T-helper 1 cell treated with Interleukin-12 subunit alpha and Interleukin-12 subunit beta and Interleukin-4 antibody, amounts not matched to agents 30 μg/mL and 1 μg/mL, for 36 hours (primary cell): ENCODE results near the gene HOXA5.
A peak's percentile ranks its signal among the peaks of the same experiment; 100 is the strongest.

Experiments used
- H3K27ac Mint-ChIP-seq: one replicate; pipeline ENCODE4 v1.8.0; 2021; ENCODE audit warnings: mild to moderate bottlenecking, mixed read lengths
- H3K27me3 Mint-ChIP-seq: one replicate; pipeline ENCODE4 v1.8.0; 2021; ENCODE audit warnings: low read depth, mixed read lengths
- H3K36me3 Mint-ChIP-seq: one replicate; pipeline ENCODE4 v1.8.0; 2021; ENCODE audit warnings: low read depth, mixed read lengths
- H3K4me1 Mint-ChIP-seq: one replicate; pipeline ENCODE4 v1.8.0; 2021; ENCODE audit warnings: low read depth, mixed read lengths
- H3K4me3 Mint-ChIP-seq: one replicate; pipeline ENCODE4 v1.8.0; 2021; ENCODE audit warnings: mild to moderate bottlenecking, moderate library complexity, mixed read lengths
- H3K9me3 Mint-ChIP-seq: one replicate; pipeline ENCODE4 v1.8.0; 2021; ENCODE audit warnings: mixed read lengths

The HOXA5 gene

DNA sequence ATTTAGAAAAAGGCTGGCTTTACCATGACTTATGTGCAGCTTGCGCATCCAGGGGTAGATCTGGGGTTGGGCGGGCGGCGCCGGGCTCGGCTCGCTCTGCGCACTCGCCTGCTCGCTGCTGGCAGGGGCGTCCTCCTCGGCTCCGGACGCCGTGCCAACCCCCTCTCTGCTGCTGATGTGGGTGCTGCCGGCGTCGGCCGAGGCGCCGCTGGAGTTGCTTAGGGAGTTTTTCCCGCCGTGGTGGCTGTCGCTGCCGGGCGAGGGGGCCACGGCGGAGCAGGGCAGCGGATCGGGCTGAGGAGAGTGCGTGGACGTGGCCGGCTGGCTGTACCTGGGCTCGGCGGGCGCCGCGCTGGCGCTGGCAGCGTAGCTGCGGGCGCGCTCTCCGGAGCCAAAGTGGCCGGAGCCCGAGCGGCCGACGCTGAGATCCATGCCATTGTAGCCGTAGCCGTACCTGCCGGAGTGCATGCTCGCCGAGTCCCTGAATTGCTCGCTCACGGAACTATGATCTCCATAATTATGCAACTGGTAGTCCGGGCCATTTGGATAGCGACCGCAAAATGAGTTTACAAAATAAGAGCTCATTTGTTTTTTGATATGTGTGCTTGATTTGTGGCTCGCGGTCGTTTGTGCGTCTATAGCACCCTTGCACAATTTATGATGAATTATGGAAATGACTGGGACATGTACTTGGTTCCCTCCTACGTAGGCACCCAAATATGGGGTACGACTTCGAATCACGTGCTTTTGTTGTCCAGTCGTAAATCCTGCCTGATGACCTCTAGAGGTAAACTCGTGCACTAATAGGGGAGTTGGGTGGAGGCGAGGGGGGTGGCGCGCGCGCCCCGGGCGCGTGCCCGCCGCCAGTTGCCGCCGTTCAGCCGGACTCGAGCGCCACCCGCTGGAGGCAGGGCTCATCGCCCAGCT is at the start of gene HOXA5:
TSS of gene HOXA5 (minus strand) at position 659 of the 927 bp plus-strand sequence. CDS start at position 585, 74 bp downstream.
- H3K9me3 Mint-ChIP-seq: no peaks in the 10 kb centered on the region
- H3K27me3 Mint-ChIP-seq: peaks cover 33% of the 10 kb centered on the region
- no peak within 1 kb of the TSS for H3K4me3 Mint-ChIP-seq
- H3K36me3 Mint-ChIP-seq: no peaks in the 10 kb centered on the region
- peaks cover 2% of the 10 kb centered on the region for H3K4me1 Mint-ChIP-seq
- H3K27ac Mint-ChIP-seq: no peak within 1 kb of the TSS

DNA sequence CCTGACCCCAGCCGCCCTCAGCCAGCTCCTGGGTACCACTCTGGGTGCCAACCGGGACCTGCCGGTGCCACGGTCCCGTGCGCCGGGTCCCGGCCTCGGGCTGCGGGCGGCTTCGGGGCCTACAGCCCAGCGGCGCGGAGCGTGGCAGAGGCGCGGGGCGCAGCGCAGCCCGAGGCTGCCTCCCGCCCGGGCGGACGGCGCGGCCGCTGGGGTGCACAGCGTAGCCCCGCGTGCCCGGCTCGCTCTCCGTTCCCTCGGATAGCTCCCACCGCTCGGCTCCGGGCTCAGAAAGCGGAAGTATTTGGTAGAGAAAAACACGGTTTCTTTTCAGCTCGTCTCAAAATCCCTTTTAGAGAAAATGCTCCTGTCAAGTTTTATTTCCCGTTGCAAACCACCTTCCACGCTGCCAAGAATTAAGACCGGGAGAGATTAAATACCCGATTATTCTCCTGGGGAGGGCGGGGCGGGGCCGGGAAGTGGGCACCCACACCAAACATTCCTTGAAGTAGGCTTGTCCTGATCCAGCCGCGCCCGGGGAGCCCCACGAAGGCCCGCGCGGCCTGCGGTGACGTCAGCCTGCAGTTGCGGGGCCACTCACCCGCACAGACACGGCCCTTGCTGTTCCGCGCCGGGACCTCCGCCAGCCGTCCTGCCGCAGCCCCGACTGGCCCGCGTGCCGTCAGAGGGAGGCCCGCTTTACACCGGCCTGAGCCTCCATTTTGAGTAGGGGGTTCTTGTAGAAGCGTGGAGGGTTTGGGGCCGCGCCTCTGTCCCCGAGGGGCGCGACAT is 49.3 kb upstream of the HOXA5 start:
- peaks cover 89% of the 10 kb centered on the region for H3K27me3 Mint-ChIP-seq
- H3K36me3 Mint-ChIP-seq: peaks cover 6% of the 10 kb centered on the region
- H3K27ac Mint-ChIP-seq: no peak overlapping the region
- H3K4me1 Mint-ChIP-seq: peaks cover 10% of the 10 kb centered on the region
- no peak overlapping the region for H3K4me3 Mint-ChIP-seq
- H3K9me3 Mint-ChIP-seq: no peaks in the 10 kb centered on the region

DNA sequence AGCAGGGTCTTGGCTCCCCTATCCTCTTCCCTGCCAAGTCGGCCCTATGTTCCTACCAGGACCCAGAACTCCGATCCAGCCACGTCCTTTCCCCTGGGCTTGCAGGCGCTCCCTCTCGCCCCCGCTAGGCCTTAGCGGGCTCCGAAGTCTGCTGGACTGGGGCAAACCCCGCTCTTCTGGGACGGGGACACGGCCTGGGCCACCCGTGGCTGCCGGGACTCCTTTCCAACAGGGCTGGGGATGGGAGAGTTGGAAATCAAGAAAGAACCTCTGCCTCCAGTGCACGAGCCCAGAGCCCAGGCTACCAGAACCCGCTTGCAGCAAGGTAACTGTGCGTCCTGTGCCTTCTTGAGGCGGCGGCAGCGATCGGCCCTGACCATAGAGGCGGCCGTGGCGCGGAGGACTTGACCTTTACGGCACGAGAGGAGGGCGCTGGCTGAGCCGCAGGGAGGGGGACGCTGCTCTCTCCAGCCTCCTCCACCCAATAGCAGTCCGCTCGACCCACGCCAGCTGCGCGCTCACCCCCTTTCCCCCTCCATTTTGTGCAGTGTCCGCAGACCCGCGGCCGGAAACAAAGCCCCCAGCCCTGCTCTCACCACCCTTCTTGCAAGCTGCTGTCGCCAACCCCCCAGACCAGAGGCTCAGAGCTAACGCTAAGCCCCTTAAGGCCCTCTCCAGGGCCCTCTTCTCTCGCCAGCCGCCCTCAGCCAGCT is 48.5 kb upstream of the HOXA5 start:
- Mint-ChIP-seq H3K27ac (no peak overlapping the region), H3K9me3 (no peaks in the 10 kb centered on the region), H3K27me3 (peaks cover 89% of the 10 kb centered on the region), H3K36me3 (peaks cover 6% of the 10 kb centered on the region), H3K4me1 (peaks cover 10% of the 10 kb centered on the region), H3K4me3 (no peak overlapping the region)

DNA sequence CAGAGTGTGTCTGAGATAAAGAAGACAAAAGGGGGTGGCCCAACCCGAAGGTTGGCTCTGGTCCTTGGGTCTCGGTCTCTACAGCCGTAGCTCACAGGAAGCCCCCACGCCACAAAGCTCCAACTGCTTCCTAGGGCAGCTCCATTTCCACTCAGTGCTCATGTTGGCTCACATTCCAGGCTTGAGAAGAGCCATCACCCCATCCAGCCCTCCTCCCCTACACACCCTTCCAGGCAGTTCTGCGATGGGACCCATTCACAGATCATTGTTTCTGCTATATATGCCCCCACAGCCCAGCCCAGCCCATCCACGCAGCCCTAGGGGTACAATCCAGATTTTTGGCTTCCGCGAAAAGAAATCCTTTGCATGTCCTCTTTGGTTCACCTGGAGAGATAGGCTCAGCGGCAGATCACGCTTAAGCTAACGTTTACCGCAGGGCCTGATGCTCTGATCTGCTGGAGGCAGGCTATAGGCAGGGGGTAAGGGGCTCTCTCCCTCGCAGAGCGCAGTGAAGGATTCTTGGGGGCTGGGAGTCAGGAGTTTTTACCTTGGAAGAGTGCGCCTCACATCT is 47.8 kb upstream of the HOXA5 start:
- Mint-ChIP-seq H3K4me3 (no peak overlapping the region), H3K27ac (no peak overlapping the region), H3K4me1 (peaks cover 13% of the 10 kb centered on the region), H3K9me3 (no peaks in the 10 kb centered on the region), H3K27me3 (peaks cover 89% of the 10 kb centered on the region), H3K36me3 (peaks cover 6% of the 10 kb centered on the region)

DNA sequence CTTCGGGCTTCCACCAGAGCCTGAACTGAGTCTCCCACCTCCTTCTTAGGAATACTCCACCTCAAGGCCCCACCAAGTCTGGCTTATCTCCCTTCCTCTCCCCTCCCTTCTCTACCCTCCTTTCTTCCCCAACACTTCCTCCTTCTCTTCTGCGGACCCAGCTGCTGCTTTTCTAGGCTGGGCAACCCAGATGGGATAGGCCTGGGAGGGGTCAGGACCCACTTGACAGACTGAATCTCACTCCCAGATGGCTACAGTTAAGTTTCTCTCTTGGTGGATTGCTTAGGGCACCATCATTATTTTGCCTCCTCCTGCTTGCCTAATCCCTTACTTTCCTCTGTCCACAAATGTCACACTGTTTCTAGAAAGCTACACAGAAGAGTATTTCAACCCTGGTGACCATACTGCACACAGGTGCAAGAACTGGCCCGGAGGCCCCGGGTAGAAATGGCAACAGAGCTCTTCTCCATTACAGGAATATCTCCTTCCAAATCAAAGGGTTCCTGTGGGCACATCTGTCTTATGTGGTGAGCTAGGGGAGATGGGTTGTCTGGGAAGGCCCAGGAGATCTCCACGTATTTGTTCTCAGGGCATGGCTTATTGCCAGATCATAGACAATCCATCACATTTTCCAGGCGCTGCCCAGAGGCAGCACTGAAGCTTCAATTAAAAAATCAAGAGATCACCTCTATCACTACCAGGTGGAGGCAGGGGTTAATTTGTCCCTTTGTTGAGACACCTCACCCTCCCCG is 46.7 kb upstream of the HOXA5 start:
- peaks cover 92% of the 10 kb centered on the region for H3K27me3 Mint-ChIP-seq
- H3K4me1 Mint-ChIP-seq: peaks cover 19% of the 10 kb centered on the region
- H3K9me3 Mint-ChIP-seq: no peaks in the 10 kb centered on the region
- H3K36me3 Mint-ChIP-seq: peaks cover 6% of the 10 kb centered on the region
- H3K27ac Mint-ChIP-seq: peak overlapping the region; percentile 33
- peak overlapping the region; percentile 25 for H3K4me3 Mint-ChIP-seq

DNA sequence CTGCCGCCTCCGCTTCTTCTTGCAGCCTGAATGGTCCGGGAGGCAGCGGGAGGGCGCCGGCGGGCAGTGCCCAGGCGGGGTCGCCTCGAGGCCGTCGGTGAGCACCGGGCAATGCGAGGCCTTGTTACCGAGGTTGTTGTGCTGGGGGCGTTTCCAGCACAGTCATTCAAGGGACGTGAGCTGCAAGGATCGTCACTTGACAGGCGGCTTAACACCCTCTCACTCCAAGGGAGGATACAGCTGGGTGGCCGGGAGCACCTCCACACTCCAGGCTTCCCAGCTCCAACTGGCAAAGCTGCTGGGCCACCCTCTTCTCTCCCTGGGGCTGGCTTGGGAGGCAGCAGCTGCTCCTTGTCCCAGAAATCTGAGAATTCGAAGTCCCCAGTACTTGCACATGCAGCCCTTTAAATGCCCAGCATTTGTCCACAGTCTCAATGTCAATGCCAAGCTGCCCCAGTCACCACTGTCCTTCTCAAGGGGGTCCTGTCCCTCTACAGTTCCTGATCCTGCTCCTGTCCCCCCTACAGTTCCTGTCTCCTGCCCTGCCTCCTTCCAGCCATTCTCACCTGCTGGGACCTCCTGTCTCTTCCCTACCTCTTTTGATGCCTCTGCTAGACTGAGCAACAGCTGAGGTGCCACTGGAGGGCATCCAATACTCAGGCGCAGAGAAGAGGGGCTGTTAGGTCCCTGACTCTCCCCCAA is 46.0 kb upstream of the HOXA5 start:
- Mint-ChIP-seq H3K9me3 (no peaks in the 10 kb centered on the region), H3K4me3 (no peak overlapping the region), H3K27me3 (peaks cover 92% of the 10 kb centered on the region), H3K27ac (peak overlapping the region; percentile 33), H3K36me3 (peaks cover 10% of the 10 kb centered on the region), H3K4me1 (peaks cover 23% of the 10 kb centered on the region)

DNA sequence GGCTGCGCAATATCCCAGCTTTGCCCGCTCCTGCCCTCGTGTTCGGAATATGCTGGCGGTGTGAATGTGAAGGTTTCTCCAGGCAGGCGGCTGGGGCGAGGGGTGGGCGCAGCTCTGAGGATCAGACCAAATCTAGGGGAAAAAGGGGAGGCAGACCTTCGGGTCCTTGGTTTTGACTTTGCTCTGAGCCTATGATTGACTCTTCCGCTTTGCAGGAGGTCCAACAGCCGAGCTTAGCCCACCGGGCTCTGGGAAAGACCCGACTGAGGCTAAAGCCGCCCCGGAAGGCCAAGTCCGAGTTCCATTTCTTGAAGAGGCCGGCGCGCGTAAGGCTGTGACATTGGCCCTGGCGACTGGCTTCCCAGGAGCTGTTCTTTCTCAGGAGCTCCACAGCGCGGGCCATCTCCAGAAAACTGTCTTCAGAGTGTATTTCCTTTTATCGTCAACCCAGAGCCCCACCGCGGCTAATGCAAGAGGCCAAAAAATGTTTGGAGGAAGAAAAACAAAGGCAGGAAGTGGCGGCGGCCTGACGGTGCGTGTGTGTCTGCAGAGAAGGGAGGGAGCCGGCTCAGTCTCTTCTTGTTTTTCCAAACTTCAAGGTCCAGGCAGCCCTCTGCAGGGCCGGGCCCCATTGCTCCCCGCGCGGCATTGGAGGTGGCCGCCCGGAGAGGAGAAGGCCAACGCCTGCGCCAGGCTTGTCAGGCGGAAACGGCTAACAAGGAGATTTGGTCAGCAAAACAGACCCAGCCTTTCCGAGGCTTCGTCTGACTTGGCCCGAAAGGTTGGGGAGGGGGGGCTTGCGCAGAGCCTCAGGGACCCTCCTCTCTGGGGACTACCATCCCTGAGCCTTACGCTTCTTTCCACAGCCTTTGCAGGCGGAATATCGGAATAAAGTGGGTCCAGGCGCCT is 45.2 kb upstream of the HOXA5 start:
- H3K36me3 Mint-ChIP-seq: peaks cover 10% of the 10 kb centered on the region
- H3K4me1 Mint-ChIP-seq: peaks cover 23% of the 10 kb centered on the region
- H3K9me3 Mint-ChIP-seq: no peaks in the 10 kb centered on the region
- H3K27me3 Mint-ChIP-seq: peaks cover 88% of the 10 kb centered on the region
- peak overlapping the region; percentile 36 for H3K27ac Mint-ChIP-seq
- peak overlapping the region; percentile 42 for H3K4me3 Mint-ChIP-seq

DNA sequence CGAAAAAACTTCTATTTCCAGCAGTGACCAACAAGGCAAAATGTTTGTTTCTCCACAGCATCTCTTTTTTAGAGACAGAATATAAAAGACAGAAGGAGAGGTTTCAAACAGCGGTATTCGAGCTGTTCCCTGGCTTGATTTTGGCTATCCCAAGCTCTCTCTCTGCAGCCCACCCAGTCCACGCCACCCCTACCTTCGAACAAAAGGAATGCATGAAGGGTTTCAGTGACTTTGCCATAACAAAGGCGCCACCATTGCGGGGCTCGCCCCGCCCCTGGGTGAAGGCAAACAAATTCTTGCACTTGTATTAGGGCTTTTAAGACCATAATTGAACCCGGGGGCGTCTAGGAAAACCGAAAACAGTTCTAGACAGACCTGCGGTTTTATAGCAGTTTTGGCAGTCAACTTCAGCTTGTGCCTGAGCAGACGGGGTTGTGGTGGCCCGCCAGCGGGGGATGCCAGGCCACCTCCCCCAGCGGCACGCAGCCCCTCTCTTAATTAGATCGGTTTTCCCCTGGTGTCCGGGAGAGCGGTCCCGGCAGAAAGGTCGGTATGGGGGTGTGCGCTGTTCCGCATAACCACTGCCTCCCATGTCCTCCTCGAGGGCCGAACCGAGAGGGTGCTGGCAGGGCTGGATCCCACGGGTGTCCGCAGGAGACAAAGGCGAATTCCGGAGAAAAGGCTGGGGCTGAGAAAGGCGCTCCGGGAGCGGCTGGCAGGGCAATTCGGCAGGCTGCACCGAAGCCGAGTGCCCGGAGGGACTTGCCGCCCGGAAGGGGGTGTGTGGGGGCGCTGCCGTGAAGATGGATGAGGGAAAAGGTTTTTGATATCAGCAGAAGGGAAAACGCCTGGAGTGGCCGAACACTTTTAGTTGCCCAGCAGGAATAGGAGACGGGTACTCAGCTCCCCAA is 44.2 kb upstream of the HOXA5 start:
- peaks cover 10% of the 10 kb centered on the region for H3K36me3 Mint-ChIP-seq
- peak overlapping the region; percentile 42 for H3K4me3 Mint-ChIP-seq
- peaks cover 22% of the 10 kb centered on the region for H3K4me1 Mint-ChIP-seq
- no peaks in the 10 kb centered on the region for H3K9me3 Mint-ChIP-seq
- peaks cover 88% of the 10 kb centered on the region for H3K27me3 Mint-ChIP-seq
- peak overlapping the region; percentile 41 for H3K27ac Mint-ChIP-seq

DNA sequence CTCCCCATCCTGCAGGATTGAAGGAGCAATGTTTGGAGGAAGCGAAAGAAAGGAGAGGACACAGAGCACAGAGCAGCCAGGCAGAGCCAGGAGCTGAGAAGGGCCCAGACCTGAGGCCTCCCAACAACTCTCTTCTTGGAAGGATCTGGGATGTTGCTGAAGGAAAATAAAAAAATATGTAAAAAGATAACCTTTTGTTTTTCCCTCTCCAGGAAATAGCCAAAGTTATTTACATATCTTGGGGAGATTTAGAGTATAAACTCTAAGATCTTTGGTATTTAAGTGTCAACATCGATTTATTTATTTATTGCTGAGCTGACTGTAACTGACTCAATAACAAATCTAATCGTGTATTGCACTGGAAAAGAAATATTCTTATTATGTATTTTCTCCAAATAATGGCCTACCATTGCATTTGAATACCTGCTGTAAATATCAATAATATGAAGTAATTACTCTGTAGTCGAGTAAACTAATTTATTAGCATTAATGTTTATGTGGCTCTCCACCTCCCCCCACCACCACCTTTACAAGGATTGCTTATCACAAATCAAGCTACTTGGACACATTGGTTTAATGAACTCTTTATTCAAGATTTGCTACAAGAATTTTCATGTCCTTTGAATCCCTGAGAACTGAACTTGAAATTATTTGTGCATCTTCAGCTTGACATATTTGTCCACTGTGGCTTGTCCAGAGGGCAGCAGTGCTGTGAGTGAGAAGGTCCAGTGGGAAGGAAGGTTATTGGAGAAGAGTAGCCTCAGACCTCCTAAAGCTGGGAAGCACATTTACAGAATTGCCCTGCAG is 43.4 kb upstream of the HOXA5 start:
- Mint-ChIP-seq H3K27ac (no peak overlapping the region), H3K36me3 (peaks cover 10% of the 10 kb centered on the region), H3K4me1 (peaks cover 21% of the 10 kb centered on the region), H3K9me3 (no peaks in the 10 kb centered on the region), H3K27me3 (peaks cover 91% of the 10 kb centered on the region), H3K4me3 (no peak overlapping the region)

DNA sequence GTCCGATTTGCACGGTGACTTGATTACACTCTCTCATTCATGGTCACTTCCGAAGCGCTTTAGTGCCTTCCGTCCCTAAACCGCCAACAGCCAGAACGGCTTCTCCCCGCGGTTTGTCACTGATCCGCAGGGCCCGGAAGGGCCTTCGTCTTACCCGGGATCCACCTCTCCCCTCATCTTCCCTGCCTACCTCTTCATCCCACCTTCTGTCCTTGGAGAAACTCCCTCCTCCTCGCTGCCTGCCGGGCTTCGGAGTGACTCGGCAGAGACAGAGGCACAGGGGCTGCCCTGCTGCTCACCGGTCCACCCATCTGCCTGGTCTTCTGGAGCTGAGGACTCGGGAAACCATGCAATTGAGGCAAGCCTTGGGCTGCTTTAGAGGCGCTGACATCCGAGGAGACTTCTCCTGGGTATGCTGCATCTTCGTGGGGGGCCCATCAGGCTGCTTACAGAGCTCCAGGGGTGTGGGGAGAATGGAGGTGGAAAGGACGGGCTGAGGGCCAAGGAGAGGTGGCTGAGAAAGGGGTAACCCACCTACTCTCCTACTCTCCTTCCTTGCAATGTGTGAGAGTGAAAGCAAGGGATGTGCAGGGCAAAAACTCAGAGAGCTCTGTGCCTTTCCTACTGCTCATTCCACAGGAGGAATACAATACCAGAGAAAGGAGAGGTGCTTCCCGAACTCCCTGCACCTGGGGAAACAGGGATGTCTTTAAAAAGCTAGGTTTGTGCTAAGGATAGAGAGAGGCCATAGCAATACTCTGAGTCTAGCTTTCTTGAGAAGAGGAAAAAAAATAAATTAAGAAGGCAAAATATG is 42.6 kb upstream of the HOXA5 start:
- Mint-ChIP-seq H3K27ac (peak overlapping the region; percentile 87), H3K4me3 (peak overlapping the region; percentile 63), H3K4me1 (peaks cover 21% of the 10 kb centered on the region), H3K36me3 (peaks cover 10% of the 10 kb centered on the region), H3K27me3 (peaks cover 92% of the 10 kb centered on the region), H3K9me3 (no peaks in the 10 kb centered on the region)
